Measurements from ENCODE around the gene LENG1.

Gene LENG1

DNA sequence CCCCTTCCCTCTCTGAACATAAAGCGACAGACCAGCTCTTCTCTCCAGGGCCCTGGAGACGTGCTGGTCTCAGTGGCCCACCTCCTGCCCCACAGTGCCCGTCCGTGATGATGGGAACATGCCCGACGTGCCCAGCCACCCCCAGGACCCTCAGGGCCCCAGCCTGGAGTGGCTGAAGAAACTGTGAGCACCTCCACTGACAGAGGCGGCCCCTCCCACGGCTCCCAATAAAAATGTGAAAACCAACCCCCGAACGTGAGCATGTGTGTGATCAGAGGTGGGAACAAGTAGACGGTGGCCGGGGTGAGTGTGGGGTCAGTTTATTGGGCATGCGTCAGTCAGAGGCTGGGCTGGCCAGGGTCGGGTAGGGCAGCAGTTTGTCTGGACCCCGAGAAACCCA lies 52.8 kb downstream of the LENG1 start:
- DNase-seq: no peak

DNA sequence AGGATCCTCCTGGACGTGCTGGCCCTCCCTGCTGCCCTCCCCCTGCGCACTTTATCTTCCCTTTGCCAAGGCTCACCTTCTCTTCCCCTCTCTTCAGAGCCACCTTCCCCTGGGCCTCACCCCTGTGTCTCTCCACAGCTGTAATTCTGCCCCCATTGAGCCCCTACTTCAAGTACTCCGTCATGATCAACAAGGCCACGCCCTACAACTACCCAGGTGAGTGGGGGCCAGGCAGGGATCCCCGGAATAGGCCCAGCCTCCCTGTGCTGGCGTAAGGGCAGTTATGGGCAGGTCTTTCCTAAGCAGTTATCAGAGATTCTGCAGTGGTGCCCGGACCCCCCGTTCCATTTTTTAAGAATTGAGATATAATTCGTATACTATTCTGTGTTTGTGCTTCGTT lies 53.7 kb downstream of the LENG1 start:
- DNase-seq: no peak
